Fibroblast of lung (primary cell): ENCODE data around the gene ASTN2. TPM values are rescaled to one million over a fixed set of nuclear protein-coding genes. Genes with fewer than 3 reads are reported as not detected.

ENCODE experiments used
- DNase-seq, 2 donors: peaks; one replicate each; pipeline versions ENCODE4 v3.0.0 to v3.0.0-alpha.2; 2010; ENCODE audit warnings: low read depth in 2 of 2
- H2AFZ ChIP-seq: 2 replicates; pipeline ENCODE4 v1.5.1; 2012; ENCODE audit warnings: low read length, control low read depth, inconsistent platforms
- H3K27ac ChIP-seq: 2 replicates; pipeline ENCODE4 v1.5.1; 2011; ENCODE audit warnings: low read length, control low read depth; ENCODE audit not compliant: insufficient read depth
- H3K27me3 ChIP-seq: 2 replicates; pipeline ENCODE4 v1.5.1; 2011; ENCODE audit warnings: mild to moderate bottlenecking, low read length; ENCODE audit not compliant: control insufficient read depth, insufficient read depth
- H3K36me3 ChIP-seq: 2 replicates; pipeline ENCODE4 v1.5.1; 2011; ENCODE audit warnings: low read length; ENCODE audit not compliant: control insufficient read depth, insufficient read depth
- H3K4me1 ChIP-seq: 2 replicates; pipeline ENCODE4 v1.5.1; 2011; ENCODE audit warnings: low read length; ENCODE audit not compliant: control insufficient read depth, insufficient read depth; ENCODE audit errors: extremely low read depth
- H3K4me2 ChIP-seq: 2 replicates; pipeline ENCODE4 v1.5.1; 2011; ENCODE audit warnings: low read length, control low read depth; ENCODE audit not compliant: insufficient read depth; ENCODE audit errors: extremely low read depth
- H3K4me3 ChIP-seq, 4 experiments: fragments of 200-600 bp in 1 of 4; sonication (generic) in 1 of 4; replicated peaks in 1 of 4; 2 replicates each; pipeline ENCODE4 v1.5.1; 2011 to 2016; ENCODE audit warnings: low read length in 4 of 4, low read depth in 3 of 4, mild to moderate bottlenecking in 3 of 4, control low read depth in 2 of 4, inconsistent platforms in 1 of 4, mixed read lengths in 1 of 4; ENCODE audit not compliant: insufficient read depth in 1 of 4; ENCODE audit errors: control extremely low read depth in 1 of 4
- H3K79me2 ChIP-seq: 2 replicates; pipeline ENCODE4 v1.5.1; 2012; ENCODE audit warnings: mild to moderate bottlenecking, low read length, inconsistent platforms; ENCODE audit not compliant: control insufficient read depth, insufficient read depth
- H3K9ac ChIP-seq: 2 replicates; pipeline ENCODE4 v1.5.1; 2011; ENCODE audit warnings: mild to moderate bottlenecking, low read length, control low read depth; ENCODE audit not compliant: insufficient read depth
- H3K9me3 ChIP-seq: 2 replicates; pipeline ENCODE4 v1.5.1; 2012; ENCODE audit warnings: low read depth, low read length; ENCODE audit not compliant: control insufficient read depth, insufficient read depth
- H4K20me1 ChIP-seq: 2 replicates; pipeline ENCODE4 v1.5.1; 2011; ENCODE audit warnings: low read length; ENCODE audit not compliant: control insufficient read depth, insufficient read depth; ENCODE audit errors: extremely low read depth
- EZH2 ChIP-seq: IDR thresholded peaks from 2 replicates; pipeline ENCODE4 v1.5.1; 2012; ENCODE audit warnings: low read length, control low read depth, mild to moderate bottlenecking; ENCODE audit errors: missing control alignments
- polyA plus RNA-seq, 2 donors: library from polyadenylated mRNA; depleted of rRNA in 1 of 2; stranded (reverse) in 1 of 2; unstranded in 1 of 2; fragments of >200 nt; gene quantifications; 2 replicates each; pipeline ENCODE4 v1.2.1, GENCODE V29; 2011 to 2012; ENCODE audit warnings: missing spikeins in 1 of 2
- total RNA-seq: library from RNA; depleted of rRNA; stranded (reverse); fragments of >200 nt; gene quantifications from 2 replicates; pipeline ENCODE4 v1.2.1, GENCODE V29; 2014
- TF ChIP-seq, protein P1 (sequence below), 2 donors: IDR thresholded peaks in 1 of 2; conservative IDR thresholded peaks in 1 of 2; 1 replicate in 1 of 2; 2 replicates in 1 of 2; pipeline ENCODE4 v1.5.1; 2011 to 2012; ENCODE audit warnings: low read length in 2 of 2, control low read depth in 1 of 2, inconsistent platforms in 1 of 2, low read depth in 1 of 2, mild to moderate bottlenecking in 1 of 2

Gene ASTN2
- total and polyA plus RNA-seq, 2 donors (not counting 1 experiment from before 2014, with no cell fraction given) = 2.2 to 19.2 TPM

GRCh38 chr9:117341151-117341550 is 73.7 kb downstream of the ASTN2 start:
- Histone ChIP-seq H3K9me3 (no peaks in the 10 kb centered on the region), H3K4me3 (no peak overlapping the region), H3K4me1 (no peaks in the 10 kb centered on the region), H4K20me1 (no peaks in the 10 kb centered on the region), H2AFZ (no peak overlapping the region), H3K79me2 (no peaks in the 10 kb centered on the region), H3K36me3 (no peaks in the 10 kb centered on the region), H3K4me2 (no peak overlapping the region), H3K9ac (no peak overlapping the region), H3K27ac (no peak overlapping the region), H3K27me3 (no peaks in the 10 kb centered on the region)
- TF ChIP-seq EZH2 = no peak
- TF ChIP-seq, protein P1, sequence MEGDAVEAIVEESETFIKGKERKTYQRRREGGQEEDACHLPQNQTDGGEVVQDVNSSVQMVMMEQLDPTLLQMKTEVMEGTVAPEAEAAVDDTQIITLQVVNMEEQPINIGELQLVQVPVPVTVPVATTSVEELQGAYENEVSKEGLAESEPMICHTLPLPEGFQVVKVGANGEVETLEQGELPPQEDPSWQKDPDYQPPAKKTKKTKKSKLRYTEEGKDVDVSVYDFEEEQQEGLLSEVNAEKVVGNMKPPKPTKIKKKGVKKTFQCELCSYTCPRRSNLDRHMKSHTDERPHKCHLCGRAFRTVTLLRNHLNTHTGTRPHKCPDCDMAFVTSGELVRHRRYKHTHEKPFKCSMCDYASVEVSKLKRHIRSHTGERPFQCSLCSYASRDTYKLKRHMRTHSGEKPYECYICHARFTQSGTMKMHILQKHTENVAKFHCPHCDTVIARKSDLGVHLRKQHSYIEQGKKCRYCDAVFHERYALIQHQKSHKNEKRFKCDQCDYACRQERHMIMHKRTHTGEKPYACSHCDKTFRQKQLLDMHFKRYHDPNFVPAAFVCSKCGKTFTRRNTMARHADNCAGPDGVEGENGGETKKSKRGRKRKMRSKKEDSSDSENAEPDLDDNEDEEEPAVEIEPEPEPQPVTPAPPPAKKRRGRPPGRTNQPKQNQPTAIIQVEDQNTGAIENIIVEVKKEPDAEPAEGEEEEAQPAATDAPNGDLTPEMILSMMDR (conservative IDR thresholded peaks at IDR 0.05 in 1 of 2, IDR thresholded peaks at IDR 0.05 in 1 of 2; ENCODE audit: low read depth in 1 of 2, low read length in 2 of 2) = no peak
- no peak for DNase-seq

DNA sequence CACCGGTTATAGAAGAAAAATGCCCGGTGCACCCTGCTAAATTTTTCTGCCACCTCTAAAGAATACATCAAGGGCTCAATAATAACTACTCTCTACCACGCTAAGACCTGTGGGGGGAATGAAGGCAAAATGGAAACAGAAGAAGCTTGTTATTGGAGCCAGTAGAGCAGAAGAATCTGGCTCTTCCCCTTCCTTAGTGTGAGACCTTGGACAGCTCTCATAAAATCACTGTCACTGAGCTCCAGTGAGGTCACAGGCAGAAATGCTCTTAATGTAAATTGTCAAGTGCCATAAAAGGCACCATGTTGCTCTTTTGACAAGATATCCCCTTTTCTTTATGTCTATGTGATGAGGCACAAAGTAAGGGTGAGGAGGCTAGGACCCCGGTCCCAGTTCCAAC is 74.4 kb downstream of the ASTN2 start:
- Histone ChIP-seq H3K4me1 (no peaks in the 10 kb centered on the region), H3K79me2 (no peaks in the 10 kb centered on the region), H3K27ac (no peak overlapping the region), H3K36me3 (no peaks in the 10 kb centered on the region), H3K4me2 (no peak overlapping the region), H3K4me3 (no peak overlapping the region), H3K9me3 (no peaks in the 10 kb centered on the region), H3K27me3 (no peaks in the 10 kb centered on the region), H4K20me1 (no peaks in the 10 kb centered on the region), H2AFZ (no peak overlapping the region), H3K9ac (no peak overlapping the region)
- DNase-seq = no peak
- TF ChIP-seq, protein P1 (conservative IDR thresholded peaks at IDR 0.05 in 1 of 2, IDR thresholded peaks at IDR 0.05 in 1 of 2; ENCODE audit: low read depth in 1 of 2, low read length in 2 of 2) = no peak
- no peak for TF ChIP-seq EZH2

DNA sequence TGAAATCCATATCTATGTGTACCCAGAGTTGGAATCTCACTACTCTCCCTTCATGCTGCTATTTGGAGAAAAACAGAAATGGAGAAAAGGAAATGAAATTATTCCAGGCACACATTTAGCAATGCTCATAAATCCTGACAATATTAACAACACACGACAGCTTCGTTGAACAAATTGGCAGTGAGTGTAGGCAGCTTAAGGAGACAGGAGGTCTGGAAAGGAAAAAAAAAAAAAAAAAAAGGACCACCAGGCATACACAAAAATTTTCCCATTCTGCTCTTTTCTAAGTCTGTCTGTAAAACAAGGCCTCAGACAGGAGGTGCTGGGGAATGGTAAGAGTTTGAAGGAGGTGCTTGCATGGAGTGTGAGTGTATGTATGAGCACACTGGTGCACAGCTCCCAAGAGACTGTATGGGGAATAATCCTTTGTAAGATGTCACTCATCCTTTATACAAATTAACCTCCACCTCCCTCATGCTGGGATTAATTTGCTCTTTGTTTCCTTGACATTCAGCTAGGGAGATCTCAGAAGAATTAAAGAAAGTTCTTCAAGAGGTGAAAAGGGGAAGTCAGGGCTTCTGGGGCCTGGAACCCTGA is 78.9 kb downstream of the ASTN2 start:
- Histone ChIP-seq H3K27ac (no peak overlapping the region), H3K79me2 (no peaks in the 10 kb centered on the region), H2AFZ (no peak overlapping the region), H3K9me3 (no peaks in the 10 kb centered on the region), H3K27me3 (no peaks in the 10 kb centered on the region), H3K4me2 (no peak overlapping the region), H3K36me3 (no peaks in the 10 kb centered on the region), H4K20me1 (no peaks in the 10 kb centered on the region), H3K4me1 (no peaks in the 10 kb centered on the region), H3K4me3 (no peak overlapping the region), H3K9ac (no peak overlapping the region)
- TF ChIP-seq, protein P1 (conservative IDR thresholded peaks at IDR 0.05 in 1 of 2, IDR thresholded peaks at IDR 0.05 in 1 of 2; ENCODE audit: low read depth in 1 of 2, low read length in 2 of 2) = no peak
- no peak for TF ChIP-seq EZH2
- DNase-seq = no peak
